Central memory CD4-positive, alpha-beta T cell (primary cell): ENCODE results near the gene NLRP7.
"Not testable (repeated sequence)": the region's sequence is repeated elsewhere in the genome, so short reads cannot be mapped to it uniquely, and the experiment has no call there.

Experiments used
- DNase-seq: peaks from one replicate; pipeline ENCODE4 v3.0.0; 2022

The NLRP7 gene

DNA sequence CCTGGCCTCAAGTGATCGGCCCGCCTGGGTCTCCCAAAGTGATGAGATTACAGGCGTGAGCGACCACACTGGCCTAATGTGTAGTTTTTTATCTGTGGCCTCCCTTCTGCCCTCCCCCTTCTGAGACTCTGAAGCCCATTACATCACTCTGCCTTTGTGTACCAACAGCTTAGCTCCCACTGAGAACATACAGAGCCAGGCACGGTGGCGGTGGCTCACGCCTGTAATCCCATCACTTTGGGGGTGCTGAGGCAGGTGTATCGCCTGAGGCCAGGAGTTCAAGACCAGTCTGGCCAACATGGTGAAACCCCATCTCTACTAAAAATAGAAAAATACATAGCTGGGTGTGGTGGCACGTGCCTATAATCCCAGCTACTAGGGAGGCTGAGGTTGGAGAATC is 28.8 kb downstream of the NLRP7 start:
- no peak for DNase-seq

- no peak for DNase-seq
These were observed 30.5 kb downstream of the NLRP7 start for GRCh38 chr19:54916822-54917221.

- DNase-seq, result not testable (repeated sequence)
These were observed 39.4 kb downstream of the NLRP7 start for GRCh38 chr19:54907899-54908298.

DNA sequence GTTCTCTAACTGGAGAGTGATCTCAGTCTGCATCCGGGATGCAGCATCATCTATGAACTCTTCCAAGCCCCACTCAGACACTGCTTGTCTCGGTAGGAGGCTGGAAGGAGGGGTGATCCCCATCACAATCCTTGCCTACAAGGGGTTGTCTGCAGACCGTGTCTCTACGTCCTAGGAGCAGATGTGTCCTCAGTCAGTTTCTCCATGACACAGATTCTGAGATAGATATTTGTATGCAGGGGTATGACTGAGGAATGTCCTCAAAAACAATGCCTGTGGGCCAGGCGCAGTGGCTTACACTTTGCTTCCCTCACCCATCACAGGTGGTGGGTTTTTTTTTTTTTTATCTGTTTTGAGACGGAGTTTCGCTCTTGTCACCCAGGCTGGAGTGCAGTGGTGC is 40.5 kb downstream of the NLRP7 start:
- DNase-seq, result no peak

GRCh38 chr19:54905803-54906511 is 41.4 kb downstream of the NLRP7 start, which contains the start of gene NCR1:
Gene NCR1, plus strand, starts transcription at chr19:54906148. Its CDS starts 40 bp downstream, at chr19:54906188.
- DNase-seq, result no peak

DNA sequence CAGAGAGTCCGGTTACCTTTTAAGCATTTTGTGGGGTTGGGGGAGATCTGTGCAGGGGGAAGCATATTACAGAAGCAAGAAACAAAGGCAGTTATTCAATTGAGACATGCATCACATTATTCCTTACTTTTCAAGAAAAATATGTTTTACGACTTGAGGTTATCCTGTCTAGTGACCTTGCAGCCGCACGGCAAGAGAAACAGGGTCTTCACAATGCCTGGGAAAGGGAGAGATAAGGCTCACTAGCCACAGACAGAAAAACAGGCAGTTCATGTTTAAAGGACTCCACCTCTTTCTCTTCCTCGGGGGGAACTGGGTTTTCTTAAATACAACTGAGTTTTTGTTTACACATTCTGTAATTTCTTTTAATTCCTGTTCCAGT is 41.9 kb downstream of the NLRP7 start:
- no peak for DNase-seq

DNA sequence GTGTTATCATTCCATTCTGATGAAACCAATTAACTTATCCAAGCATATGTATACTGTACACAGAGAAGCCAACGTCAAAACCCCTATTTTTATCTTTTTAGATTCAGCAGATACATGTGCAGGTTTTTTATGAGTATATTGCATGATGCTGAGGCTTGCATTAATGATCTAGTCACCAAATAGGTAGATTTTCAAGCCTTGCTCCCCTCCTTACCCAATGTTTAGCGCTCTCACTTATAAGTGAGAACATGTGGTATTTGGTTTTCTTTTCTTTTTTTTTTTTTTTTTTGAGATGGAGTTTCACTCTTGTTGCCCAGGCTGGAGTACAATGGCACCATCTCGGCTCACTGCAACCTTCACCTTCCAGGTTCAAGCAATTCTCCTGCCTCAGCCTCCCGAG is 43.1 kb downstream of the NLRP7 start:
- DNase-seq, result not testable (repeated sequence)

- DNase-seq, result no peak
These were observed 44.0 kb downstream of the NLRP7 start for GRCh38 chr19:54903303-54903702.

DNA sequence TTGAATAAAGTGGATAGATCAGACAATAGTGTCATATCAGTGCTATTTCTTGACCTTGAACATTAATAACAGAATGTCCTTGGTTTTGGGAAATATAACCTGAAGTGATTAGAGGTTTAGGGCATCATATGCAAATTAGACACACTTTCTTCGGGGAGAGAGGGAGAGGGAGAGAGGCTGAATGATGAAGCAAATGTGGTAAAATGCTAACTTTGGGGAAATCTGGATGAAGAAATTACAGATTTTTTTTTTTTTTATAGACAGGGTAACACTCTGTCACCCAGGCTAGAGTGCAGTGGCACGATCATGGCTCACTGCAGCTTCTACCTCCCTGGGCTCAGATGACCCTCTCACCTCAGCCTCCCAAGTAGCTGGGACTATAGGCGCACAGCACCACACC is 45.3 kb downstream of the NLRP7 start:
- no peak for DNase-seq

DNA sequence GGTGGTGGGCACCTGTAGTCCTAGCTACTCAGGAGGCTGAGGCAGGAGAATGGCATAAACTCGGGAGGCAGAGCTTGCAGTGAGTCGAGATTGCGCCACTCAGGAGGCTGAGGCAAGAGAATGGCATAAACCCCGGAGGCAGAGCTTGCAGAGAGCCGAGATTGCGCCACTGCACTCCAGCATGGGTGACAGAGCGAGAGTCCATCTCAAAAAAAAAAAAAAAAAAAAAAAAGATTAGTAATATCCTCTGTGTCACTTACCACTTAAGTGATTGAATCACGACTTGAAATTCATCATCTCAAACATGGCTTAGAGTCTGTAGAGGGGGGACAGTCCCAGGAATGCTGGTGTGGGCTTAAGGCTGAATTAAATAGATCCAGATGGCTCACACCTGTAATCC is 46.2 kb downstream of the NLRP7 start:
- not testable (repeated sequence) for DNase-seq

GRCh38 chr19:54899646-54900045 is 47.7 kb downstream of the NLRP7 start:
- DNase-seq, result not testable (repeated sequence)

DNA sequence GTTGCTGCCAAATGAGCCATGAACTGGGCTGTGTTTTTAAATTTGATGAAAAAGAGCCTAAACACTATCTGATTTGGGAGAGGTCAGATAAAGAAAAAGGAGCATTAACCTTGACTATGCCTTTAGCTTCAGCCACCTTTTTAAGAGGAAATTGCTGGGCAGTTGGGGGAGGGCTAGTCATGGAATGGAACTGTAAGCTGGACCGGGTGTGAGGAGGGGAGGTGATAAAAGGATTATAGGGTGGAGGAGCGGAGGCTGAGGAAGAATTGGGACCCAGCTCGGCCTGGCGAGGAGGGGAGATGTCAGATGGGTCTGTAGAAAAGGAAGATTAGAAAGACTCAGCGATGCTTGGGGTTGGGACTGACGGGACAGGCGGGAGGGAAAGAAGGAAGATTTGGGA is 48.6 kb downstream of the NLRP7 start:
- DNase-seq, result not testable (repeated sequence)

- DNase-seq, result no peak
These were observed 51.3 kb downstream of the NLRP7 start for GRCh38 chr19:54896036-54896435.

DNA sequence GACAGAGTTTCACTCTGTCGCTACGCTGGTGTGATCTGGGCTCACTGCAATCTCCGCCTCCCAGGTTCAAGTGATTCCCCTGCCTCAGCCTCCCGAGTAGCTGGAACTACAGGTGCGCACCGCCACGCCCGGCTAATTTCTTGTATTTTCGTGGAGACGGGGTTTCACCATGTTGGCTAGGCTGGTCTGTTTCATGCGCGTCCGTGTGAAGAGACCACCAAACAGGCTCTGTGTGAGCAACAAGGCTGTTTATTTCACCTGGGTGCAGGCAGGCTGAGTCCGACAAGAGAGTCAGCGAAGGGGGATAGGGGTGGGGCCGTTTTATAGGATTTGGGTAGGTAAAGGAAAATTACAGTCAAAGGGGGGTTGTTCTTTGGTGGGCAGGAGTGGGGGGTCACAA is 53.2 kb downstream of the NLRP7 start:
- not testable (repeated sequence) for DNase-seq

GRCh38 chr19:54893406-54893805 is 53.9 kb downstream of the NLRP7 start:
- DNase-seq, result no peak

DNA sequence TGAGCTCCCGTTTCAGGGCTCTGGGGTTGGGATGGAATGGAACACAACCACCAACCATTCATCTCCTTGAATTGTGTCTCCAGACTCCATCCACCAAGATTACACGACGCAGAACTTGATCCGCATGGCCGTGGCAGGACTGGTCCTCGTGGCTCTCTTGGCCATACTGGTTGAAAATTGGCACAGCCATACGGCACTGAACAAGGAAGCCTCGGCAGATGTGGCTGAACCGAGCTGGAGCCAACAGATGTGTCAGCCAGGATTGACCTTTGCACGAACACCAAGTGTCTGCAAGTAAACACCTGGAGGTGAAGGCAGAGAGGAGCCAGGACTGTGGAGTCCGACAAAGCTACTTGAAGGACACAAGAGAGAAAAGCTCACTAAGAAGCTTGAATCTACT is 57.8 kb downstream of the NLRP7 start:
- DNase-seq, result no peak

GRCh38 chr19:54888239-54888638 is 59.1 kb downstream of the NLRP7 start:
- DNase-seq, result no peak

DNA sequence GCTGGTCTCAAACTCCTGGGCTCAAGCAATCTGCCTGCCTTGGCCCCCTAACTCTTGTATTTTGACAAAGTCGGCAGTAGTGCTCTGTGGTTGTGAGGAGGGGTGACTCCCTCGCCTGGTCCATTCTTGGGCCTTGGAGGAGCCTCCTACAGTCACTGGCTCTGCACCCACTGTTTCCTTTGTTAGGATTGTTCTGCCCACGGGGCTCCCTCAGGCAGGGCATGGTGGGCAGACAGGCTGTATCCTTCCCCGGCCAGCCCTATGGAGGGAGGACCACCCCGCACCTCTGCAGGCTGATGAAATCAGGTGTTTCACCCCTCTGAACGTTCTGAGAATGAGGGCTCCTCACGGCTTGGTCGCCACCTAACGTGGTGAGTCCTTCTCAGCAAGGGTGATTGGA is 64.1 kb downstream of the NLRP7 start:
- DNase-seq, result no peak

DNA sequence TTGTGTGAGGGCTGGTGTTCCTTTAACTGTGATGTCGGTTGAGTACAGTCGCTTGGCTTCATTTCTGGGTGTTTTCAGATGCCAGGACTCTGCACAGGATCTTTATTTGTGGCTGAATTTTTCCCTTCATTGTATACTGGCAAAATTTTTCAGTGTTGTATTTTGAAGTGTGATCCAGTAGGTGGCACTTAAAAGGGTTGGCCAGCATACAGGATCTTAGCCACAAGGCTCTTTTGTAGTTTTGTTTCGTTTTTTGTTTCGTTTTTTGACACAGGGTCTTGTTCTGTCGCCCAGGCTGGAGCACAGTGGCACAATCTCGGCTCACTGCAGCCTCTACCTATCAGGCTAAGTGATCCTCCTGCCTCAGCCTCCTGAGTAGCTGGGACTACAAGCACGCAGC is 64.6 kb downstream of the NLRP7 start:
- no peak for DNase-seq

GRCh38 chr19:54881884-54882283 is 65.4 kb downstream of the NLRP7 start:
- no peak for DNase-seq

GRCh38 chr19:54877471-54877870 is 69.9 kb downstream of the NLRP7 start:
- DNase-seq, result no peak

GRCh38 chr19:54875506-54875905 is 71.8 kb downstream of the NLRP7 start:
- no peak for DNase-seq

DNA sequence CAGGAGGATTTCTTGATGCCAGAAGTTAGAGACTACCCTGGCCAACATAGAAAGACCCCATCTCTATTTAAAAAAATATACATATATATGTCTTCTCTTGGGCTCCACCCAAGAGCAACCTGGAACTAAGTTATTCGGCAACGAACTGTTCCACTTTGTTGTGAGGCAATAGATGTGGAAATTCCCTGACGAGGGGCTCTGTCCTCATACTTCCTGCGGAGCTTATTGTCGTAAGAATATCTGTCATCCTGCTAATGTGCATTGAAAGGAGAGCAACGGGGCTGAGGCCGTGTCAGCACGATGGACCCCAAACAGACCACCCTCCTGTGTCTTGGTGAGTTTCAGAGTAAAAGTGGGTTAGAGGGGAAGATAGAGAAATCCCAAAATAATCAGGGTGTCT is 73.3 kb downstream of the NLRP7 start, which contains the start of gene FCAR:
FCAR (plus strand) TSS at position 246 of the 400 bp plus-strand sequence; CDS start at position 301, 55 bp downstream.
- no peak for DNase-seq
